ENCODE measurements around the gene RHOT1. TPM values are rescaled to one million over a fixed set of nuclear protein-coding genes. Genes with fewer than 3 reads are reported as not detected.

RHOT1 gene
- total RNA-seq, 1 experiment from 2014 or later, result 39.2 TPM

GRCh38 chr17:32191306-32191705, 49.0 kb downstream of the RHOT1 start:
- Histone ChIP-seq H3K9me3 (ENCODE audit: control insufficient read depth, insufficient read depth, low read depth, low read length) (no peaks in the 10 kb centered on the region), H3K36me3 (ENCODE audit: control insufficient read depth, insufficient read depth, low read length) (no peaks in the 10 kb centered on the region; the same call in 1 of the 2 replicates), H3K4me1 (ENCODE audit: control insufficient read depth, insufficient read depth, low read length) (no peaks in the 10 kb centered on the region), H3K27me3 (ENCODE audit: control insufficient read depth, insufficient read depth, low read length) (no peaks in the 10 kb centered on the region), H3K27ac (ENCODE audit: low read length) (no peak overlapping the region), H3K4me3 (ENCODE audit: low read depth in 2 of 2, low read length in 2 of 2) (no peak overlapping the region)
- no TSS peak for BruUV-seq (replicated peaks)
- DNase-seq (ENCODE audit: low read depth, low spot score), result no peak
- intact Hi-C loops (cut with micrococcal nuclease; ENCODE audit: unreplicated experiment), result no loop called here
- CTCF ChIA-PET, result interaction anchor here (0.6 kb wide), 1 partner anchor 48 kb away, joined by 8 read pairs; no protein-coding TSS in a partner anchor
- in situ Hi-C loops (cut with HindIII; ENCODE audit: low pct_unique_long_range_greater_than_20kb, low sequenced_read_pairs), result no loop called here
- no peak for ATAC-seq
- TF ChIP-seq TCF7L2 (IDR thresholded peaks at IDR 0.05; ENCODE audit: low read depth, low read length), result no peak
- TF ChIP-seq, protein P1, sequence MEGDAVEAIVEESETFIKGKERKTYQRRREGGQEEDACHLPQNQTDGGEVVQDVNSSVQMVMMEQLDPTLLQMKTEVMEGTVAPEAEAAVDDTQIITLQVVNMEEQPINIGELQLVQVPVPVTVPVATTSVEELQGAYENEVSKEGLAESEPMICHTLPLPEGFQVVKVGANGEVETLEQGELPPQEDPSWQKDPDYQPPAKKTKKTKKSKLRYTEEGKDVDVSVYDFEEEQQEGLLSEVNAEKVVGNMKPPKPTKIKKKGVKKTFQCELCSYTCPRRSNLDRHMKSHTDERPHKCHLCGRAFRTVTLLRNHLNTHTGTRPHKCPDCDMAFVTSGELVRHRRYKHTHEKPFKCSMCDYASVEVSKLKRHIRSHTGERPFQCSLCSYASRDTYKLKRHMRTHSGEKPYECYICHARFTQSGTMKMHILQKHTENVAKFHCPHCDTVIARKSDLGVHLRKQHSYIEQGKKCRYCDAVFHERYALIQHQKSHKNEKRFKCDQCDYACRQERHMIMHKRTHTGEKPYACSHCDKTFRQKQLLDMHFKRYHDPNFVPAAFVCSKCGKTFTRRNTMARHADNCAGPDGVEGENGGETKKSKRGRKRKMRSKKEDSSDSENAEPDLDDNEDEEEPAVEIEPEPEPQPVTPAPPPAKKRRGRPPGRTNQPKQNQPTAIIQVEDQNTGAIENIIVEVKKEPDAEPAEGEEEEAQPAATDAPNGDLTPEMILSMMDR (IDR thresholded peaks at IDR 0.05), result no peak
- TF ChIP-seq POLR2AphosphoS5 (IDR thresholded peaks at IDR 0.05; ENCODE audit: low read depth, low read length), result no peak
- TF ChIP-seq, protein P2, sequence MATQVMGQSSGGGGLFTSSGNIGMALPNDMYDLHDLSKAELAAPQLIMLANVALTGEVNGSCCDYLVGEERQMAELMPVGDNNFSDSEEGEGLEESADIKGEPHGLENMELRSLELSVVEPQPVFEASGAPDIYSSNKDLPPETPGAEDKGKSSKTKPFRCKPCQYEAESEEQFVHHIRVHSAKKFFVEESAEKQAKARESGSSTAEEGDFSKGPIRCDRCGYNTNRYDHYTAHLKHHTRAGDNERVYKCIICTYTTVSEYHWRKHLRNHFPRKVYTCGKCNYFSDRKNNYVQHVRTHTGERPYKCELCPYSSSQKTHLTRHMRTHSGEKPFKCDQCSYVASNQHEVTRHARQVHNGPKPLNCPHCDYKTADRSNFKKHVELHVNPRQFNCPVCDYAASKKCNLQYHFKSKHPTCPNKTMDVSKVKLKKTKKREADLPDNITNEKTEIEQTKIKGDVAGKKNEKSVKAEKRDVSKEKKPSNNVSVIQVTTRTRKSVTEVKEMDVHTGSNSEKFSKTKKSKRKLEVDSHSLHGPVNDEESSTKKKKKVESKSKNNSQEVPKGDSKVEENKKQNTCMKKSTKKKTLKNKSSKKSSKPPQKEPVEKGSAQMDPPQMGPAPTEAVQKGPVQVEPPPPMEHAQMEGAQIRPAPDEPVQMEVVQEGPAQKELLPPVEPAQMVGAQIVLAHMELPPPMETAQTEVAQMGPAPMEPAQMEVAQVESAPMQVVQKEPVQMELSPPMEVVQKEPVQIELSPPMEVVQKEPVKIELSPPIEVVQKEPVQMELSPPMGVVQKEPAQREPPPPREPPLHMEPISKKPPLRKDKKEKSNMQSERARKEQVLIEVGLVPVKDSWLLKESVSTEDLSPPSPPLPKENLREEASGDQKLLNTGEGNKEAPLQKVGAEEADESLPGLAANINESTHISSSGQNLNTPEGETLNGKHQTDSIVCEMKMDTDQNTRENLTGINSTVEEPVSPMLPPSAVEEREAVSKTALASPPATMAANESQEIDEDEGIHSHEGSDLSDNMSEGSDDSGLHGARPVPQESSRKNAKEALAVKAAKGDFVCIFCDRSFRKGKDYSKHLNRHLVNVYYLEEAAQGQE (IDR thresholded peaks at IDR 0.05; ENCODE audit: insufficient read depth in 1 of 2, low read depth in 2 of 2, low read length in 1 of 2), result no peak
- no peak for TF ChIP-seq SIN3A (IDR thresholded peaks at IDR 0.05; ENCODE audit: borderline replicate concordance, insufficient read depth, low read depth, low read length)
- POLR2A ChIA-PET, result interaction anchor here (0.6 kb wide), 1 partner anchor 9 kb away, joined by 3 read pairs; no protein-coding TSS in a partner anchor

- no peak for ATAC-seq
- Histone ChIP-seq H3K9me3 (ENCODE audit: control insufficient read depth, insufficient read depth, low read depth, low read length) (no peaks in the 10 kb centered on the region), H3K4me1 (ENCODE audit: control insufficient read depth, insufficient read depth, low read length) (no peaks in the 10 kb centered on the region), H3K36me3 (ENCODE audit: control insufficient read depth, insufficient read depth, low read length) (no peaks in the 10 kb centered on the region; the same call in 1 of the 2 replicates), H3K27me3 (ENCODE audit: control insufficient read depth, insufficient read depth, low read length) (no peaks in the 10 kb centered on the region), H3K4me3 (ENCODE audit: low read depth in 2 of 2, low read length in 2 of 2) (no peak overlapping the region), H3K27ac (ENCODE audit: low read length) (no peak overlapping the region)
- TF ChIP-seq, protein P1 (IDR thresholded peaks at IDR 0.05), result no peak
- no peak for TF ChIP-seq POLR2AphosphoS5 (IDR thresholded peaks at IDR 0.05; ENCODE audit: low read depth, low read length)
- CTCF ChIA-PET, result no interaction called here
- intact Hi-C loops (cut with micrococcal nuclease; ENCODE audit: unreplicated experiment) (no loop called here), in situ Hi-C loops (cut with HindIII; ENCODE audit: low pct_unique_long_range_greater_than_20kb, low sequenced_read_pairs) (no loop called here)
- BruUV-seq (replicated peaks), result no TSS peak
- no peak for DNase-seq (ENCODE audit: low read depth, low spot score)
- POLR2A ChIA-PET, result interaction anchor here (0.6 to 0.7 kb wide), 5 partner anchors 24 to 797 kb away, joined by 7 to 25 read pairs (median 10); no protein-coding TSS in a partner anchor
These were observed 50.1 kb downstream of the RHOT1 start for GRCh38 chr17:32192379-32192778.

Data from Panc1 (cell line).